Activated naive CD4-positive, alpha-beta T cell treated with anti-CD3 and anti-CD28 coated beads, Interleukin-2, amount 10 ng/mL, durations not matched to agents 7 days and 5 days (primary cell): ENCODE results near the gene C8B.

ENCODE experiments used
- CTCF ChIA-PET: fragments of 350-600 bp; sonication (Branson Sonifier 250); formaldehyde crosslinking; loops from one replicate; lab custom pipeline; 2021; ENCODE audit warnings: antibody characterized with exemption; lab: Charles Lee
- DNase-seq: peaks from one replicate; pipeline ENCODE4 v3.0.0-alpha.2; 2020
- H3K27ac Mint-ChIP-seq: one replicate; pipeline ENCODE4 v1.8.0; 2021; ENCODE audit warnings: mild to moderate bottlenecking, moderate library complexity, mixed read lengths
- H3K27me3 Mint-ChIP-seq: one replicate; pipeline ENCODE4 v1.8.0; 2021; ENCODE audit warnings: mild to moderate bottlenecking, mixed read lengths
- H3K36me3 Mint-ChIP-seq: one replicate; pipeline ENCODE4 v1.8.0; 2021; ENCODE audit warnings: mixed read lengths
- H3K4me1 Mint-ChIP-seq: one replicate; pipeline ENCODE4 v1.8.0; 2021; ENCODE audit warnings: mixed read lengths
- H3K4me3 Mint-ChIP-seq: one replicate; pipeline ENCODE4 v1.8.0; 2021; ENCODE audit warnings: mild to moderate bottlenecking, moderate library complexity, mixed read lengths
- H3K9me3 Mint-ChIP-seq: one replicate; pipeline ENCODE4 v1.8.0; 2021; ENCODE audit warnings: mixed read lengths

C8B gene

DNA sequence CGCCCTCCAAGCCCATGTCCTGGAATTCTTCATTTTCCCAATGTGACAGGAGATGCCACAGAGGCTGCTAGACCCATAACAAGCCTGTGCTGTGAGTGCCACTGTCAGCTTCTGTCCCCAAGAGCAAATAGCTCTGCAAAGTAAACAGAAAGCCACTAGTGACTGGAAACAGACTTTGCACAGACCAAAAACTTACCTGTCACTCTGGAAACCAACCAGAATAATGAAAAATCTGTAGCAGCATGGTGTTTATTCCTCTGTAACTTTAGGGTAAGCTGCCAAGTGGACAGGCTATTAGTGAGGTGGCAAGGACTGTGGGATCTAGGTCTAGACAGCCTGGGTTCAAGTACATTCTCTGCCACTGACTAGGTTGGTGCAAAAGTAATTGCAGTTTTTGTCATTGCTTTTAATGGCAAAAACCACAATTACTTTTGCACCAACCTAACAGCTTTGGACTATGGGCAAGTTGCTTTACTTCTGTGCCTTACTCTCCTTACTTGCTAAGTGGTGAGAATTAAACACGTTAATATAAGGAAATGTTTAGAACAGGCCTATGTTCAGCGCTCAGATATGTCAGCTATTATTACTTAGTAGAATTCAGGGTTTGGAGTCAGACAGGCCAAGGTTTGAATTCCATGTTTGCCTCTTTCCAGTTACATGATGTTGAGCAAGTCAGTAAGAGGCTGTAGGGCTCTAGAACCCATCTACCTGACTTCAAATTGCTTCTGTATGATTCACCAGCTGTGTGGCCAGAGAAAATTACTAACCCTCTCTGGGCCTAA is at the start of gene C8B:
Gene C8B (minus strand): TSS at position 100 of the 782 bp plus-strand sequence. CDS start 67 bp downstream, at position 33.
- Mint-ChIP-seq H3K36me3 (no peaks in the 10 kb centered on the region), H3K27me3 (no peaks in the 10 kb centered on the region), H3K4me3 (no peak within 1 kb of the TSS), H3K27ac (no peak within 1 kb of the TSS), H3K4me1 (no peaks in the 10 kb centered on the region), H3K9me3 (peaks cover 2% of the 10 kb centered on the region)
- DNase-seq: no peak
- CTCF ChIA-PET: interaction anchor here (1.4 kb wide), 1 partner anchor 134 kb away, joined by 4 read pairs; no protein-coding TSS in a partner anchor

DNA sequence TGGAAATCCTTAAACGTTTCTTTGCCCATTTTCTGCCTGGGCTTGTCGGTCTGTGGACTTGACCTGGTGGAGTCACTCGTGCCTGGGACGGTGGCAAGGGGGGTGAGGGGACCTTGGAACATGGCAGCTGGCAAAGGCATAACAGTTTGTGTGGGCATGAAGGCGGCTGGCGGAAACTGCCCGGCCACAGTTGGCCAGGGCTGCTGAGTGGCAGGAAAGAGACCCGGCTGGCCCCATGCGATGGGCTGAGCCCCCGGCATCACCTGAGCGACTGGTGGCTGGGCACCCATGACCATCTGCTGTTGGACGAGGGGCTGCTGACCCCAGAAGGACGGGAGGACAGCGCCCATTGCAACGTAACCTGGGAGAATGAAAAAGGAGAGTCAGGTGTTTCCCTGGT is 49.3 kb upstream of the C8B start:
- H3K9me3 Mint-ChIP-seq: no peaks in the 10 kb centered on the region

DNA sequence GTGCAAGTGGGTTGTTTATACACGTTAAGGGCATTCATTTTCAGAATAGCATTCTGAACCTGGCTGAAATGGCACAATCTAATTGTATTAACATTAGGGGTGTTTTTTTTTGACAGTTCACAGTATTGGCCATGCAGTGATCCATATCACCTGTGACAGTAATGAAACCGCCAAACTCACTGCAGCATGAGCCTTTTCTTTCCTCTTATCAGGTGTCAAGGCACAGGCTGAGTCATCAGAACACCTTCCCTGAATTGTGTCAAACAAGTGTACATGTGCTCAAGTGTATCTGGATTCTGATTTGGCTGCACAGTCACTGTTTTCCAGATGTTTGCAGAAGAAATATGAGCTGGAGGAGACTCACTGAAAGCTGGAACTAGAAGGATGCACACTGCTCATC is 47.7 kb upstream of the C8B start:
- no peak for DNase-seq
- no peaks in the 10 kb centered on the region for H3K9me3 Mint-ChIP-seq
- H3K4me1 Mint-ChIP-seq: no peaks in the 10 kb centered on the region
- H3K27ac Mint-ChIP-seq: no peak overlapping the region
- H3K27me3 Mint-ChIP-seq: no peaks in the 10 kb centered on the region
- H3K4me3 Mint-ChIP-seq: no peak overlapping the region
- H3K36me3 Mint-ChIP-seq: no peaks in the 10 kb centered on the region
- CTCF ChIA-PET: no interaction called here

More for the DNA sequence above, 49.3 kb upstream of the C8B start:
- CTCF ChIA-PET: no interaction called here
- Mint-ChIP-seq H3K36me3 (no peaks in the 10 kb centered on the region), H3K27me3 (no peaks in the 10 kb centered on the region), H3K4me1 (no peaks in the 10 kb centered on the region), H3K4me3 (no peak overlapping the region), H3K27ac (no peak overlapping the region)
- DNase-seq: no peak

DNA sequence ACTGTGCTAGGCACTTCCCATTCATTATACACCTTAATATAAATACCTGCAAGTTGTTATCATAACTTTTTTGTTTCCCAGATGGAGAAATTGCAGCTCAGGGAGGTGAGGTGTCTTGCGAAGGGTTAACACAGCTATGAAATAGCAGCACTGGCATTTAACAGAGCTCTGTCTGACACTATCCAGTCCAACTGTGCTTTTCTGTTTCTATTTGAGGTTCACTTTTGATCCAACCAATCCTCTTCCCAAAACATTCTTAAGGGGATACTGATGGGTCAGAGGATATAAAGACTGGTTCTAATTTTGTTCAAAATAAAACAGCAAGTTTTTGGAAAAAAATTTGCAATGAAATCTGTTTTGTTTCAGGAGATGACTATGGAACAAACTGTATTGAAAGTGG is 46.5 kb upstream of the C8B start:
- CTCF ChIA-PET: no interaction called here
- no peaks in the 10 kb centered on the region for H3K36me3 Mint-ChIP-seq
- no peak overlapping the region for H3K4me3 Mint-ChIP-seq
- H3K27ac Mint-ChIP-seq: no peak overlapping the region
- no peaks in the 10 kb centered on the region for H3K9me3 Mint-ChIP-seq
- no peaks in the 10 kb centered on the region for H3K4me1 Mint-ChIP-seq
- DNase-seq: no peak
- no peaks in the 10 kb centered on the region for H3K27me3 Mint-ChIP-seq

DNA sequence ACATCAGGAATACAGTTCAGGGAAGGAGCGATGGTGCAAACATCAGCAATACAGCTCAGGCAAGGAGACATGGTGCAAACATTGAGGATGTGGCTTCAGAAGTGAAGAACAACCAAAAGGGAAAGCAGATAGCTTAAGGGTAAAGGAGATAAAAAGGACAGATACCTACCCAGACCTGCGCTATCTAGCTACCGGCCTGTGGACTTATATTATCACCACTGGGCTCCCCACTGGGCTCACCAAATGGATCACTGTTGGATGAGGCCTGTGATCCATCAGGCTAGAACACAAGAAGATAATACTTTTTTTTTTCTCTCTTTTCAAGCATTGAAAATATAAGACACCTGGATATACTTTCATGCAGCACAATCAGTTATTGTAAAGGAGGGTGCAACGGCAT is 44.7 kb upstream of the C8B start:
- no peak for DNase-seq
- CTCF ChIA-PET: no interaction called here
- H3K27ac Mint-ChIP-seq: no peak overlapping the region
- H3K4me3 Mint-ChIP-seq: no peak overlapping the region
- no peaks in the 10 kb centered on the region for H3K36me3 Mint-ChIP-seq
- no peaks in the 10 kb centered on the region for H3K27me3 Mint-ChIP-seq
- no peaks in the 10 kb centered on the region for H3K4me1 Mint-ChIP-seq
- no peaks in the 10 kb centered on the region for H3K9me3 Mint-ChIP-seq

DNA sequence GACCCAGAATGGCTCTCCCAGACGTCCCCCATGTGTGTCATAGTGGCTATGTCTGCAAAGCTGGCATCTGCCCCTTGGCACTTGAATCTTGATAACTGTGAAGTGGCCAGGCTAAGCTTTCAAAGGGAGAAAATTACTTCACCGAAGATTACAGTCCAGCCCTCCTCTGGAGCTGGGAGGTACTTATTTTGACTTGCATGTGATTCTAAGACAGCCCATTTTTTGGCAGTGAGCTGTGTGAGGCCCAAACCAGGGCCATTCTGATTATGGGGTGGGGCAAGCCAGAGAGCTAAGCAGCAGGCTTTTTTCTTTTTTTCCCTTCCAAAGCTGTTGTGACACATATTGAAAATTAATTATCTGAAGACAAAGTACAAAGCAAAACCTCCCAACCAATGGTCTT is 42.1 kb upstream of the C8B start:
- no peaks in the 10 kb centered on the region for H3K36me3 Mint-ChIP-seq
- no peak overlapping the region for H3K27ac Mint-ChIP-seq
- H3K4me3 Mint-ChIP-seq: no peak overlapping the region
- no peak for DNase-seq
- no peaks in the 10 kb centered on the region for H3K27me3 Mint-ChIP-seq
- H3K9me3 Mint-ChIP-seq: no peaks in the 10 kb centered on the region
- CTCF ChIA-PET: no interaction called here
- no peaks in the 10 kb centered on the region for H3K4me1 Mint-ChIP-seq

DNA sequence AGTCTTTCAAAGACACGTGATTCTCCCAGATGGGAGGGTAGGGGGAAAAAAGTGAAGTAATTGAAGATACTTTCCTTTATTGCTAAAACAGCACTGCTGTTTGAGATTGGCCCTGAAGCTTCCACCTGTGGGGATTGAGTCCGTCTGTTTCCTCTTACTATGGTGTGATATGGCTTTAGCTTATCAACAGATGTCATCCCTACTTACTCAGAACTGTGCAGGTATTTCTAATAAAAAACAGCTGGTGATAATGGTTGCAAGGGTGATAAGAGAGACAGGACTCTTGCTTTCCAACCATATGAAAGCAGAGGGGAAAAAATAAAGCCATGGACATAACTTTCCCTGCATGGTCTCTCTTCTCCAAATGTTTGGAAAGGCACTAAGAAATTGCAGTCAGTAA is 41.7 kb upstream of the C8B start:
- no peak overlapping the region for H3K27ac Mint-ChIP-seq
- H3K36me3 Mint-ChIP-seq: no peaks in the 10 kb centered on the region
- no peak for DNase-seq
- no peaks in the 10 kb centered on the region for H3K4me1 Mint-ChIP-seq
- no peaks in the 10 kb centered on the region for H3K27me3 Mint-ChIP-seq
- CTCF ChIA-PET: no interaction called here
- H3K9me3 Mint-ChIP-seq: no peaks in the 10 kb centered on the region
- no peak overlapping the region for H3K4me3 Mint-ChIP-seq

DNA sequence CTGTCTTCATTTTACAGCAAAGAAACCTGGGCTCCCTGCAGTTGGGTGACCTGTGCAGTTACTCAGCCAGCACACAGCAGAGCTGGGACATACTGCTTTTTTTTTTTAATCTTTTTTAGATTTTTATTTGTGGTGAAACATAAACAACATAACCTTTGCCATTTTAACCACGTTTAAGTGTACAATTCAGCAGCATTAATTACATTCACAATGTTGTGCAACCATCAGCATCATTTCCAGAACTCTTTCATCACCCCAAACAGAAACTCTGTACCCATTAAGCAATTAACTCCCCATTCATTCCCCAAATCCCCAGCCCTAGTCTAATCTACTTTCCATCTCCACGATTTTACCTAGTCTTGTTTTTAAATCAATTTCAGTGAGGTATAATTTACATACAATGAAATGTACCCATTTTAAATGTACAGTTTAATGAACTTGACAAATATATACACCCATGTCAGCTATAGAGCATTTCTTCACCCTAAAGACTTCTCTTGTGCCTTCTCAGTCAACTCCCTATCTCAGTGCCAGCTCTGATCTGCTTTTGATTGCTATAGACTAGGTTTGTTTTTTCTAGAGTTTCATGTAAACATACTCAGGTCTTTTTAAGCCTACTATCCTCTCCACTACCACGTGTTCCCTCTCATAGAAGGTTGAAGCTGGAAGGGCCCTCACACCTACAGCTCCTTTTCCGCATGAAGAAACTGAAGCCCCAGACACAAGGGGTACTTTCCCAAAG is 37.8 kb upstream of the C8B start:
- Mint-ChIP-seq H3K27ac (no peak overlapping the region), H3K9me3 (no peaks in the 10 kb centered on the region), H3K36me3 (no peaks in the 10 kb centered on the region), H3K27me3 (no peaks in the 10 kb centered on the region), H3K4me1 (no peaks in the 10 kb centered on the region), H3K4me3 (no peak overlapping the region)
- no peak for DNase-seq
- CTCF ChIA-PET: no interaction called here

DNA sequence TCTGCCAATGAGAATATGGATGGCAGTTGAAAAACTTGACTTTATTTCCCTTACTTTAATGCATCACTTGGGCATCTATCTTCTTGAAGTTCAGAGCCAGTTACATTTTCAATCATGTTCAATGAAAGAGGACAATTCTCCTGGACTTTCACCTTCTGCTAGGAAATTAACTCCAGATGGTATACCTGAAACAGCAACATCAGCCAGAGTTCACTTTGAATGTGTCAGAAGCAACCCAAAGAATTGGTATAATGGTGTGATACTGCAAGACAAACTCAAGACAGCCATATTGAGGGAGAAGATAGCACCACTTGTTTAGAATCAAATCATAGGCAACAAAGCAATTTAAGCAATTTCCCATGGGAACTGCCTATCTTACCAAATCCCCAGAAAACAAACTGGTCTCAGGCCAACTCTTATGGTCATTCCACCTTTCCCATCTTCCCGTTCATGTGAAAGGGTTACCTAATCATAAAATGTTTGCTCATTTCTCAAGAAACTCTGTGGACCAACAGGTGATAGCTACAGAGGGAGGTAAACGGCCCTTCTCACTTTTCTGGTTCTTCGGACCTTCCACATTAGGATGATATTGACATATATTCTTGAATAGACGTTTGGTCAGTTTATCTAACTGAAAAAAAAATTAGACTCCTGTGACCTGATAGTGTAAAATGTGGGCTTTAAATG is 29.7 kb upstream of the C8B start:
- CTCF ChIA-PET: no interaction called here
- no peaks in the 10 kb centered on the region for H3K4me1 Mint-ChIP-seq
- H3K27ac Mint-ChIP-seq: no peak overlapping the region
- no peak for DNase-seq
- H3K27me3 Mint-ChIP-seq: no peaks in the 10 kb centered on the region
- no peaks in the 10 kb centered on the region for H3K9me3 Mint-ChIP-seq
- no peak overlapping the region for H3K4me3 Mint-ChIP-seq
- H3K36me3 Mint-ChIP-seq: no peaks in the 10 kb centered on the region

DNA sequence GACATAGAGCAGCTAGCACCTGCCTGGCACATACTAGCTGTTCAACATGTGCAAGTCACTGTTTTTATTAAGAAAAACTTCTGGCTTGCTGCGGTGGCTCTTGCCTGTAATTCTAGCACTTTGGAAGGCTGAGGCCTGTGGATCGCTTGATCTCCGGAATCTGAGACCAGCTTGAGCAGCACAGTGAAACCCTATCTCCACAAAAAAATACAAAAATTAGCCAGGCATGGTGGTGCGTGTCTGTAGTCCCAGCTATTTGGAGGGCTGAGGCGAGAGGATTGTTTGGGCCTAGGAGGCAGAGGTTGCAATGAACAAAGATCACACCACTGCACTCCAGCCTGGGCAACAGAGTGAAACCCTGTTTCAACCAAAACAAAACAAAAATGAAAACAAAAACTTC is 27.7 kb upstream of the C8B start:
- Mint-ChIP-seq H3K4me1 (no peaks in the 10 kb centered on the region), H3K4me3 (no peak overlapping the region), H3K27me3 (no peaks in the 10 kb centered on the region), H3K9me3 (no peaks in the 10 kb centered on the region), H3K27ac (no peak overlapping the region), H3K36me3 (no peaks in the 10 kb centered on the region)
- CTCF ChIA-PET: no interaction called here
- no peak for DNase-seq

DNA sequence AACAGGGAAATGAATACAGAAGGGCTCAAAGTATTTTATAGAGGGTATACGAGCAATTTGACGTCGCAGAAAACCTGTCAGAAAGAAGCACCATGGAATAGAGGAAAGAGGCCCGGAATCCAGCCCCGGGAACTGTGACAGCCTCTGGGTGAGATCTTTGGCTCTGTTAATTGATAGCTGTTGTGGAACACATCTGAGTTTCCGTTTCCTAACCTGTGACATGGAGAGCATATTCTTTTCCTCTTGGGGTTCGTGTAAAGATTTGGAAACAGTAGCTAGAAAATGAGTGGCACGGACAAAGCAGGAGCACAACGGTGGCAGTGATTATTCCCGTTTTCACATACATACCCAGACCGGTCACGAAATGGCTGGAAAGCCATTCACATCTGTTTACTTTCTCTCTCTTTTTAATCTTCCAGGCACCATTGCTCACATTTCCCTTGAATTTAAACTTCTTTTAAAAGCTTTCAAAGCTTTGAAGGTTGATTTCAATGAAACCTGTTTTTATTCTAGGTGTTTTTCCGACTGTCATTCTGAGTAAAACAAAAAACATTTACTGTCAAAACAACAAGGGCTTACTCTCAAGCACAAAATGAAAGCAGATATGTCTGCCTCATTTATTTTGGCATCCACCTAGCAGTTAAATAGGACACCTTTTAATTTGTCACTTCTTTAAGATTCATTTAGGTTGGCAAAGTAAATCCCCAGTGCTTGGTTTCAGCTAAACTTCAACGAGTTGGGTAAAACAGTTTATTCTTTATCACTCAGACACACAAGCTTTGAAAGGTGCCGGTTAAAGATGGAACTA is 26.7 kb upstream of the C8B start:
- CTCF ChIA-PET: no interaction called here
- no peaks in the 10 kb centered on the region for H3K9me3 Mint-ChIP-seq
- H3K36me3 Mint-ChIP-seq: no peaks in the 10 kb centered on the region
- H3K27ac Mint-ChIP-seq: no peak overlapping the region
- DNase-seq: no peak
- H3K27me3 Mint-ChIP-seq: no peaks in the 10 kb centered on the region
- H3K4me3 Mint-ChIP-seq: no peak overlapping the region
- no peaks in the 10 kb centered on the region for H3K4me1 Mint-ChIP-seq

DNA sequence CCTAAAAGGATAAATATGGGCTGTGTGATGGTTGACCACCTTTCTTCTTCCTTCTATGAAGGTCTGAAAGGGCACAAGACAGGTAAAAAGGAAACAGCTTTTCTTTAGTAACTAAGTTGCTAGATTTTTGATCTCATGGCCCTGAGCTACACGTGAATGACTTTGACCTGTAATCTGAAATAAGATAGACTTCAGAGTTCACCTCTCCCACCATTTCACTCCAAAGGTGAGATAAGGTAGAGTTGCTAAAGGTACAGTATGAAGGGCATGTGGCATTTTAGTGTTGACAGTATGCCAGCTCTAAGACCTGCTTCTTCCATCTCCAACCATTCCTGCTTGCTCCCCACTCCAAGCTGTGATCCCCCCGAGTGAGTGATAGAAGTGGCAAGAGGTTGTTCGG is 25.8 kb upstream of the C8B start:
- Mint-ChIP-seq H3K4me3 (no peak overlapping the region), H3K27ac (no peak overlapping the region), H3K9me3 (no peaks in the 10 kb centered on the region), H3K36me3 (no peaks in the 10 kb centered on the region), H3K4me1 (no peaks in the 10 kb centered on the region), H3K27me3 (no peaks in the 10 kb centered on the region)
- CTCF ChIA-PET: no interaction called here
- DNase-seq: no peak

DNA sequence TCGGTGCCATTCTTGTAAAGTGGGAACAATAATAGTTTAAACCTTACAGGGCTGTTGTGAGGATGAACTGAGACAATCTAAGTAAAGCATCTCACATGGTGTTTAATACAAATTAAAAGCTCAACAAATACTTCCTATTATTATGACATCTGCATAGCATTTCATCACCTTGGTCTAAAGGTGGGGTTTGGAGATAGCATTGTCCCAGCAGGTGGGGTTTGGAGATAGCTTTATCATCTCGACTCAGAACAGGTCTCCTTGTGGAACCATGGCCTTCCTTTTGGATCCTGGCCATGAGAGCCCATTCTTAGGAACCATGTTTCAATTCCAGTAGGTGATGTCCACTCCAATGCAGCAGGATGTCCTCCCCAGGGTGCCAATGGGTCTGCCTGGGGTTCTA is 20.6 kb upstream of the C8B start:
- no peaks in the 10 kb centered on the region for H3K9me3 Mint-ChIP-seq
- DNase-seq: no peak
- CTCF ChIA-PET: no interaction called here
- H3K27me3 Mint-ChIP-seq: no peaks in the 10 kb centered on the region
- H3K36me3 Mint-ChIP-seq: no peaks in the 10 kb centered on the region
- no peak overlapping the region for H3K4me3 Mint-ChIP-seq
- no peaks in the 10 kb centered on the region for H3K4me1 Mint-ChIP-seq
- H3K27ac Mint-ChIP-seq: no peak overlapping the region

DNA sequence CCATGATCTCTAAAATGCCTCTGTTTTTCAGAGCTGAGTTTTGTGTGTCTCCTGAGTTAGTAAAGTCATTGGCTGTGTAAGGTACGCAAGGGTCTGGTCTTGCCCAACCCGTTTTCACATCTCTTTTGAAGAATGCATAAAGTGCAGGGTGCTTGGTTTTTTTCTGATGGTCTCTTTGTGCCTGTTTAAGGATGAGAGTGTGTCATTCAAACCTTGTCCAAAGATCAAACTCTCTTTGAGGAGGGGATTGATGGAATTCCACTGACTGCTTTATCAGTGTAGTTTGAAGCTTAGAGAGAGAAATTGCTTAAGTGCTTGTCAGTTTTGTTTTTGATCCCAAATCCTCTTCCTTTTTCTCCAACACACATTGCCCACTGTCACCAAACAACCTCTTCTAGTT is 20.0 kb upstream of the C8B start:
- Mint-ChIP-seq H3K4me3 (no peak overlapping the region), H3K9me3 (no peaks in the 10 kb centered on the region), H3K36me3 (no peaks in the 10 kb centered on the region), H3K4me1 (no peaks in the 10 kb centered on the region), H3K27ac (no peak overlapping the region), H3K27me3 (no peaks in the 10 kb centered on the region)
- no peak for DNase-seq
- CTCF ChIA-PET: no interaction called here
